ENCODE measurements around the gene EIF5B. TPM values are rescaled to one million over a fixed set of nuclear protein-coding genes. Genes with fewer than 3 reads are reported as not detected.

The EIF5B gene
- total RNA-seq, 1 experiment from 2014 or later, result 79.5 TPM

DNA sequence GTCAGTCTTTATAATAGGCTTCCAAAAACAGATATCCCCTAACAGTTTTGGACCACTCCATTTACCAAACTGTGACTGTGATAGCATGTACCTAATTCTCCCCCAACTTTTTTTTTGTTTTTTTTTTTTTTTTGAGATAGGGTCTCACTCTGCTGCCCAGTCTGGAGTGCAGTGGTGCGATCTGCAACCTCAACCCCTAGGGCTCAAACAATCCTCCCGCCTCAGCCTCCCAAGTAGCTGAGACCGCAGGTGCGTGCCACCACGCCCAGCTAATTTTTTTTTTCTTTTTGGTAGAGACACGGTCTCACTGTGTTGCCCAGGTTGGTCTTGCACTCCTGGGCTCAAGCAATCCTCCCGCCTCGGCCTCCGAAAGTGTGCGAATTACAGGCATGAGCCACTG is 99.7 kb downstream of the EIF5B start:
- H3K36me3 Mint-ChIP-seq (ENCODE audit: insufficient read depth, unreplicated experiment), result peaks cover 42% of the 10 kb centered on the region
- H3K4me3 Mint-ChIP-seq (ENCODE audit: unreplicated experiment), result no peak overlapping the region
- intact Hi-C loops (cut with micrococcal nuclease; ENCODE audit: unreplicated experiment), result no loop called here
- no peak overlapping the region for H3K27ac Mint-ChIP-seq (ENCODE audit: unreplicated experiment)
- TF ChIP-seq, protein P1, sequence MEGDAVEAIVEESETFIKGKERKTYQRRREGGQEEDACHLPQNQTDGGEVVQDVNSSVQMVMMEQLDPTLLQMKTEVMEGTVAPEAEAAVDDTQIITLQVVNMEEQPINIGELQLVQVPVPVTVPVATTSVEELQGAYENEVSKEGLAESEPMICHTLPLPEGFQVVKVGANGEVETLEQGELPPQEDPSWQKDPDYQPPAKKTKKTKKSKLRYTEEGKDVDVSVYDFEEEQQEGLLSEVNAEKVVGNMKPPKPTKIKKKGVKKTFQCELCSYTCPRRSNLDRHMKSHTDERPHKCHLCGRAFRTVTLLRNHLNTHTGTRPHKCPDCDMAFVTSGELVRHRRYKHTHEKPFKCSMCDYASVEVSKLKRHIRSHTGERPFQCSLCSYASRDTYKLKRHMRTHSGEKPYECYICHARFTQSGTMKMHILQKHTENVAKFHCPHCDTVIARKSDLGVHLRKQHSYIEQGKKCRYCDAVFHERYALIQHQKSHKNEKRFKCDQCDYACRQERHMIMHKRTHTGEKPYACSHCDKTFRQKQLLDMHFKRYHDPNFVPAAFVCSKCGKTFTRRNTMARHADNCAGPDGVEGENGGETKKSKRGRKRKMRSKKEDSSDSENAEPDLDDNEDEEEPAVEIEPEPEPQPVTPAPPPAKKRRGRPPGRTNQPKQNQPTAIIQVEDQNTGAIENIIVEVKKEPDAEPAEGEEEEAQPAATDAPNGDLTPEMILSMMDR (IDR thresholded peaks at IDR 0.05; ENCODE audit: insufficient read depth in 1 of 2, low read depth in 1 of 2, low read length in 1 of 2, severe bottlenecking in 1 of 2, unreplicated experiment in 1 of 2), result no peak
- no TSS peak for BruUV-seq (replicated peaks)
- peaks cover 2% of the 10 kb centered on the region; the same call in 1 of the 2 replicates for H3K36me3 ChIP-seq (ENCODE audit: control insufficient read depth, insufficient read depth, low read length)
- H3K27me3 Mint-ChIP-seq (ENCODE audit: insufficient read depth, unreplicated experiment), result no peaks in the 10 kb centered on the region
- POLR2A ChIA-PET, result no interaction called here
- DNase-seq, result no peak
- H3K9me3 ChIP-seq, result no peaks in the 10 kb centered on the region
- no peak overlapping the region for H3K4me3 ChIP-seq (ENCODE audit: low read depth, low read length)
- H3K4me1 ChIP-seq, result no peaks in the 10 kb centered on the region
- CTCF ChIA-PET, result no interaction called here
- no peaks in the 10 kb centered on the region for H3K27me3 ChIP-seq (replicated peaks; ENCODE audit: control insufficient read depth, insufficient read depth, low read length)
- no peaks in the 10 kb centered on the region for H3K4me1 Mint-ChIP-seq (ENCODE audit: low read depth, unreplicated experiment)
- H3K9me3 Mint-ChIP-seq (ENCODE audit: unreplicated experiment), result no peaks in the 10 kb centered on the region

DNA sequence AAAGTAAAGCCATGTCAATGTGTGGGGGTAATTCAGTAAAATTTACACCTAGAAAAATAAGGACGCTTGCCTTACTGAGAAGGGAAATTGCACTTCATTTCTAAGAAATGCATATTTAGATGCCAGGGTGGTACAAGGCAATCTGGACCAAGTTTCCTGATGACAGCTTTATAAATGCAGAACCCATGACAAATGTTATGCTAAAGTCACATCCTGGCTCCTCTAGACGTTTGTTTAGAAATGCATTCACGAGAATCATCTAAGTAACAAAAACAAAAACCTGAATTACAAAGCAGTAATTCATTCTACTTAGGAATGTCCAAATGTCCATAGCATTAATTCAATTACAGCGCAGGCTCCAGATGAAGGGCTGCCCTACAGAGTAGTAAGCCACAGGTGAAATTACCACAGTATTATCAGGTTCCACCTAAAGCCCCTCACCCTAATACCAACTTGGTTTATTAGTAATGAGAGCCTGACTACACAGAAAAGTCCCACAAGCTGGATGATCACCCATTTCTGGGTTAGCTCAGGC is 102.8 kb downstream of the EIF5B start:
- Mint-ChIP-seq H3K9me3 (ENCODE audit: unreplicated experiment) (no peaks in the 10 kb centered on the region), H3K27ac (ENCODE audit: unreplicated experiment) (no peak overlapping the region), H3K4me1 (ENCODE audit: low read depth, unreplicated experiment) (no peaks in the 10 kb centered on the region), H3K4me3 (ENCODE audit: unreplicated experiment) (no peak overlapping the region), H3K27me3 (ENCODE audit: insufficient read depth, unreplicated experiment) (no peaks in the 10 kb centered on the region), H3K36me3 (ENCODE audit: insufficient read depth, unreplicated experiment) (peaks cover 28% of the 10 kb centered on the region)
- H3K9me3 ChIP-seq, result no peaks in the 10 kb centered on the region
- no peaks in the 10 kb centered on the region for H3K27me3 ChIP-seq (replicated peaks; ENCODE audit: control insufficient read depth, insufficient read depth, low read length)
- CTCF ChIA-PET, result no interaction called here
- TF ChIP-seq, protein P1 (IDR thresholded peaks at IDR 0.05; ENCODE audit: insufficient read depth in 1 of 2, low read depth in 1 of 2, low read length in 1 of 2, severe bottlenecking in 1 of 2, unreplicated experiment in 1 of 2), result no peak
- no TSS peak for BruUV-seq (replicated peaks)
- no peak for DNase-seq
- intact Hi-C loops (cut with micrococcal nuclease; ENCODE audit: unreplicated experiment), result no loop called here
- POLR2A ChIA-PET, result no interaction called here
- H3K4me3 ChIP-seq (ENCODE audit: low read depth, low read length), result no peak overlapping the region
- H3K36me3 ChIP-seq (ENCODE audit: control insufficient read depth, insufficient read depth, low read length), result peaks cover 2% of the 10 kb centered on the region; the same call in 1 of the 2 replicates
- H3K4me1 ChIP-seq, result no peaks in the 10 kb centered on the region

DNA sequence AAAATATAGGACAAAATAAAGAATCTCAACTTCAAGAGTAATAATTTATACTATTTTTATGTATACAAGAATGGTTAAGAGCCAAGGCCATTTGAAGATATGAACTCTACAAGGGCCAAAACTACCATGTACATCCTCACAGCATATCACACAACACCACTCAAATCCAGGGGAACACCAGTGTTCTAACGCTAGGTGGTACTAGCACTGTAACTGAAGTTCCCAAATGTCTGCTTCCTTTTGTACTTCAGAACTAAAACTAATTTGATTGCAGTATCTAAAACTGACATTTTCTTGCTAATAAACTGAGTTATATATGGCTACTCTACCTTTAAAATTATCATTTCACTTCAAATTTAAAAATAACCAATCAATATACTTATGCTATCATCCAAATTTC is 105.6 kb downstream of the EIF5B start:
- H3K27me3 Mint-ChIP-seq (ENCODE audit: insufficient read depth, unreplicated experiment), result no peaks in the 10 kb centered on the region
- H3K36me3 Mint-ChIP-seq (ENCODE audit: insufficient read depth, unreplicated experiment), result peaks cover 36% of the 10 kb centered on the region
- no peaks in the 10 kb centered on the region for H3K9me3 Mint-ChIP-seq (ENCODE audit: unreplicated experiment)
- ChIA-PET CTCF (no interaction called here), POLR2A (no interaction called here)
- BruUV-seq (replicated peaks), result no TSS peak
- H3K27ac Mint-ChIP-seq (ENCODE audit: unreplicated experiment), result no peak overlapping the region
- no peak overlapping the region for H3K4me3 ChIP-seq (ENCODE audit: low read depth, low read length)
- H3K27me3 ChIP-seq (replicated peaks; ENCODE audit: control insufficient read depth, insufficient read depth, low read length), result no peaks in the 10 kb centered on the region
- H3K4me3 Mint-ChIP-seq (ENCODE audit: unreplicated experiment), result no peak overlapping the region
- H3K36me3 ChIP-seq (ENCODE audit: control insufficient read depth, insufficient read depth, low read length), result peaks cover 2% of the 10 kb centered on the region; the same call in 1 of the 2 replicates
- TF ChIP-seq, protein P1 (IDR thresholded peaks at IDR 0.05; ENCODE audit: insufficient read depth in 1 of 2, low read depth in 1 of 2, low read length in 1 of 2, severe bottlenecking in 1 of 2, unreplicated experiment in 1 of 2), result peak; percentile 20 to 42
- H3K4me1 Mint-ChIP-seq (ENCODE audit: low read depth, unreplicated experiment), result no peaks in the 10 kb centered on the region
- intact Hi-C loops (cut with micrococcal nuclease; ENCODE audit: unreplicated experiment), result loop anchor here (2.0 kb wide), 1 partner anchor 48 kb away; the partner anchor contains the start of gene REV1
- DNase-seq, result no peak
- no peaks in the 10 kb centered on the region for H3K4me1 ChIP-seq
- no peaks in the 10 kb centered on the region for H3K9me3 ChIP-seq

Measured in Caco-2 (cell line).